HCT116 (cell line): ENCODE results near the gene SORCS2. TPM values are rescaled to one million over a fixed set of nuclear protein-coding genes. Genes with fewer than 3 reads are reported as not detected.

Experiments used
- ATAC-seq: fragments of 200-7000 bp; cut with Tn5 transposase; 2 replicates; pipeline ENCODE4 v1.9.1; 2020; ENCODE audit warnings: mild to moderate bottlenecking, moderate library complexity
- BruUV-seq: library from RNA; stranded (reverse); fragments of 400-500 nt; replicated peaks from 2 replicates; lab custom pipeline; 2021; lab: Mats Ljungman, UMichigan
- CTCF ChIA-PET: fragments of 300-600 bp; sonication (Branson Sonifier 250); formaldehyde crosslinking; loops from one replicate; lab custom pipeline; 2021; ENCODE audit warnings: antibody characterized with exemption; lab: Charles Lee
- POLR2A ChIA-PET: fragments of 300-600, 350-600 bp; sonication (Branson Sonifier 250); formaldehyde crosslinking; loops from one replicate; lab custom pipeline; 2021; ENCODE audit warnings: antibody characterized with exemption; lab: Charles Lee
- RAD21 ChIA-PET, 2 experiments: fragments of 300-600 bp; sonication (Branson Sonifier 250); formaldehyde crosslinking; loops; one replicate each; lab custom pipeline; 2023; ENCODE audit warnings: low total read pairs in 2 of 2; ENCODE audit not compliant: uncharacterized antibody in 2 of 2, unreplicated experiment in 2 of 2, low non-redundant PET in 1 of 2; lab: Charles Lee
- DNase-seq: peaks from one replicate; pipeline ENCODE4 v3.0.0-alpha.2; 2010; ENCODE audit warnings: low read depth, low spot score
- H2AFZ ChIP-seq: fragments of 200-600 bp; shearing (Covaris generic), sonication (generic); 2 replicates; pipeline ENCODE4 v1.6.1; 2017; ENCODE audit warnings: low read depth, mixed run types, mixed read lengths, antibody characterized with exemption, low read length; ENCODE audit not compliant: poor library complexity, severe bottlenecking
- H3K27ac ChIP-seq: 2 replicates; pipeline ENCODE4 v1.5.1; 2012; ENCODE audit warnings: low read depth, low read length
- H3K27me3 ChIP-seq: fragments of 200-600 bp; sonication (generic); 2 replicates; pipeline ENCODE4 v1.6.1; 2016; ENCODE audit warnings: mixed run types, low read length, mixed read lengths; ENCODE audit not compliant: insufficient read depth
- H3K36me3 ChIP-seq, 2 experiments: fragments of 200-500 bp in 1 of 2; fragments of 200-600 bp in 1 of 2; sonication (Bioruptor generic) in 1 of 2; sonication (generic) in 1 of 2; 2 replicates each; pipeline versions ENCODE4 v1.5.1 to v1.6.1; 2014 to 2016; ENCODE audit warnings: low read length in 2 of 2, inconsistent platforms in 1 of 2, mixed read lengths in 1 of 2, mixed run types in 1 of 2; ENCODE audit not compliant: insufficient read depth in 2 of 2, control insufficient read depth in 1 of 2
- H3K4me1 ChIP-seq, 2 experiments: fragments of 200-600 bp in 1 of 2; sonication (generic) in 1 of 2; 2 replicates each; pipeline versions ENCODE4 v1.5.1 to v1.6.1; 2012 to 2017; ENCODE audit warnings: low read length in 2 of 2, inconsistent platforms in 1 of 2, mild to moderate bottlenecking in 1 of 2, mixed read lengths in 1 of 2, mixed run types in 1 of 2, moderate library complexity in 1 of 2; ENCODE audit not compliant: insufficient read depth in 2 of 2, control insufficient read depth in 1 of 2
- H3K4me2 ChIP-seq: fragments of 200-600 bp; sonication (generic); 2 replicates; pipeline ENCODE4 v1.6.1; 2017; ENCODE audit warnings: mixed run types, low read length, mixed read lengths
- H3K4me3 ChIP-seq, 2 experiments: fragments of 200-600 bp in 1 of 2; sonication (generic) in 1 of 2; replicated peaks in 1 of 2; 2 replicates each; pipeline ENCODE4 v1.5.1; 2011 to 2016; ENCODE audit warnings: low read length in 2 of 2, control low read depth in 1 of 2, low read depth in 1 of 2, mild to moderate bottlenecking in 1 of 2, mixed read lengths in 1 of 2, mixed run types in 1 of 2
- H3K79me2 ChIP-seq: fragments of 200-600 bp; sonication (generic); 2 replicates; pipeline ENCODE4 v1.6.1; 2017; ENCODE audit warnings: mild to moderate bottlenecking, mixed run types, low read length, moderate library complexity, mixed read lengths; ENCODE audit not compliant: insufficient read depth
- H3K9ac ChIP-seq: fragments of 200-600 bp; sonication (generic); 2 replicates; pipeline ENCODE4 v1.6.1; 2016; ENCODE audit warnings: low read length, mixed read lengths
- H3K9me2 ChIP-seq: fragments of 200-600 bp; sonication (generic), shearing (Covaris generic); 2 replicates; pipeline ENCODE4 v1.6.1; 2017; ENCODE audit warnings: mixed run types, mild to moderate bottlenecking, moderate library complexity; ENCODE audit not compliant: insufficient read depth
- H3K9me3 ChIP-seq, 2 experiments: fragments of 200-500 bp in 1 of 2; fragments of 200-600 bp in 1 of 2; sonication (Bioruptor generic) in 1 of 2; sonication (generic) in 1 of 2; 2 replicates each; pipeline ENCODE4 v1.6.1; 2014 to 2017; ENCODE audit warnings: low read length in 2 of 2, mixed read lengths in 2 of 2, inconsistent platforms in 1 of 2, low read depth in 1 of 2, mild to moderate bottlenecking in 1 of 2, mixed run types in 1 of 2, moderate library complexity in 1 of 2; ENCODE audit not compliant: control insufficient read depth in 1 of 2, insufficient read depth in 1 of 2
- H4K20me1 ChIP-seq: fragments of 200-600 bp; sonication (generic), shearing (Covaris generic); 2 replicates; pipeline ENCODE4 v1.6.1; 2017; ENCODE audit warnings: mixed run types, mild to moderate bottlenecking, moderate library complexity; ENCODE audit not compliant: insufficient read depth
- SP1 ChIP-seq: IDR thresholded peaks from 2 replicates; pipeline ENCODE4 v1.6.1; 2012; ENCODE audit warnings: low read depth
- intact Hi-C: fragments of 100-400 bp; cut with micrococcal nuclease; formaldehyde crosslinking; loops from 2 replicates; pipeline ENCODE4 v1.10.0; 2022
- total RNA-seq: library from RNA; stranded (reverse); gene quantifications from one replicate; pipeline ENCODE4 v1.2.1, GENCODE V29; 2021; ENCODE audit not compliant: unreplicated experiment
- TF ChIP-seq, protein P1 (sequence below), 3 experiments: fragments of 200-600 bp in 1 of 3; sonication (generic) in 1 of 3; IDR thresholded peaks in 2 of 3; conservative IDR thresholded peaks in 1 of 3; 2 replicates each; pipeline ENCODE4 v1.5.1; 2012 to 2017; ENCODE audit warnings: low read depth in 2 of 3, low read length in 2 of 3, antibody characterized with exemption in 1 of 3, borderline replicate concordance in 1 of 3, control low read depth in 1 of 3, mild to moderate bottlenecking in 1 of 3, mixed read lengths in 1 of 3, mixed run types in 1 of 3, moderate library complexity in 1 of 3; ENCODE audit not compliant: insufficient read depth in 1 of 3
- TF ChIP-seq, protein P2 (sequence below): IDR thresholded peaks from 2 replicates; pipeline ENCODE4 v1.6.1; 2012; ENCODE audit warnings: low read depth

SORCS2 gene
- total RNA-seq, 1 experiment from 2014 or later, result 0.37 TPM

DNA sequence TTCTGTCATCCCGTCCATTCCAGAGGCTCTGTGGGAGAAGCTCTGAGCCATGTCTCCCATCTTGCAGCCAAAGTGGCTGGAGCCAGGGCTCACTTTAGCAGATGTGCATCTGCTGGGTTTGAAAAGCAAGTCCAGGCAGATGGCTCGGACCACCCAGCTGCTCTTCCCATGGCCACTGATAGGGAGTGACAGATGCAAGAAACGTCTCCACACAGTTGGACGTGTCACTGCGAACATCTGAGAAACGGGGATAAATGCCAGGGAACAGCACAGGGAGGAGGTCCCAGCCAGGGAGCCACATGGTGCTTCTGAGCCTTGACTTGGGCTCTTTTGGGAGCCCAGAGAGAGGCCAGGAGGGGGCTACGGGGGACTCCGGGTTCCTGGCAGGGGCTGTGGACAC, 505.0 kb downstream of the SORCS2 start:
- H3K4me3 ChIP-seq, result no peak overlapping the region
- CTCF ChIA-PET, result no interaction called here
- DNase-seq (no peak), ATAC-seq (no peak)
- BruUV-seq, result no TSS peak
- no peaks in the 10 kb centered on the region for H3K9me2 ChIP-seq
- RAD21 ChIA-PET, result no interaction called here
- 0 out of 2 replicates have a peak, but pooled peaks cover 2% of the 10 kb centered on the region for H3K27me3 ChIP-seq
- POLR2A ChIA-PET, result no interaction called here
- no peak overlapping the region for H3K27ac ChIP-seq
- H3K9ac ChIP-seq, result no peak overlapping the region
- peaks cover 3 to 8% of the 10 kb centered on the region in 2 experiments; a peak in 3 of 4 replicates for H3K4me1 ChIP-seq
- H2AFZ ChIP-seq, result no peak overlapping the region
- H3K4me2 ChIP-seq, result no peak overlapping the region
- H3K36me3 ChIP-seq, result no peaks in the 10 kb centered on the region
- H3K9me3 ChIP-seq, result no peaks in the 10 kb centered on the region
- H4K20me1 ChIP-seq, result no peaks in the 10 kb centered on the region
- no peaks in the 10 kb centered on the region for H3K79me2 ChIP-seq
- intact Hi-C loops, result no loop called here
- TF ChIP-seq, protein P1, sequence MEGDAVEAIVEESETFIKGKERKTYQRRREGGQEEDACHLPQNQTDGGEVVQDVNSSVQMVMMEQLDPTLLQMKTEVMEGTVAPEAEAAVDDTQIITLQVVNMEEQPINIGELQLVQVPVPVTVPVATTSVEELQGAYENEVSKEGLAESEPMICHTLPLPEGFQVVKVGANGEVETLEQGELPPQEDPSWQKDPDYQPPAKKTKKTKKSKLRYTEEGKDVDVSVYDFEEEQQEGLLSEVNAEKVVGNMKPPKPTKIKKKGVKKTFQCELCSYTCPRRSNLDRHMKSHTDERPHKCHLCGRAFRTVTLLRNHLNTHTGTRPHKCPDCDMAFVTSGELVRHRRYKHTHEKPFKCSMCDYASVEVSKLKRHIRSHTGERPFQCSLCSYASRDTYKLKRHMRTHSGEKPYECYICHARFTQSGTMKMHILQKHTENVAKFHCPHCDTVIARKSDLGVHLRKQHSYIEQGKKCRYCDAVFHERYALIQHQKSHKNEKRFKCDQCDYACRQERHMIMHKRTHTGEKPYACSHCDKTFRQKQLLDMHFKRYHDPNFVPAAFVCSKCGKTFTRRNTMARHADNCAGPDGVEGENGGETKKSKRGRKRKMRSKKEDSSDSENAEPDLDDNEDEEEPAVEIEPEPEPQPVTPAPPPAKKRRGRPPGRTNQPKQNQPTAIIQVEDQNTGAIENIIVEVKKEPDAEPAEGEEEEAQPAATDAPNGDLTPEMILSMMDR (IDR thresholded peaks at IDR 0.05 in 2 of 3, conservative IDR thresholded peaks at IDR 0.05 in 1 of 3; ENCODE audit: borderline replicate concordance in 1 of 3, insufficient read depth in 1 of 3, low read depth in 2 of 3, low read length in 2 of 3), result no peak

DNA sequence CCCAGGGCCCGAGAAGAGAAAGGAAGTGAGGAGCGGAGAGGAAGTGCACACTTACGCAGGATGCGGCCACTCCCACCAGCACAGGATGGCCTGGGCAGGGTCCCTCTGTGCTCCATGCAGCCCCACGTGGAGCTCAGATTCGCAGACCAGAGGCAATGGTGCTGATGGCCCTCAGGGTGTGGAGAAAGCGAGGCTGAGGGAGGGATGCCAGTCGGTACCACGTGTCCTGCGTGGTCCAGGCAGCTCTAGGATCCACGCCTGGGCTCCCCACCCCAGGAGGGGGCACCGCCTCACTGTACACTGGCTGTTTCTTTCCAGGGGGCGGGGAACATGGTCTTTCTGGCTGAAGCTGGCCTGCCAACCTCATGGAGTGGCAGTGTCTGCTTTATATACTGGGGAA, 505.5 kb downstream of the SORCS2 start:
- peaks cover 6 to 13% of the 10 kb centered on the region in 2 experiments; a peak in 3 of 4 replicates for H3K4me1 ChIP-seq
- ATAC-seq (no peak), DNase-seq (no peak)
- POLR2A ChIA-PET, result no interaction called here
- H3K79me2 ChIP-seq, result no peaks in the 10 kb centered on the region
- no peaks in the 10 kb centered on the region for H3K9me3 ChIP-seq
- H3K9ac ChIP-seq, result no peak overlapping the region
- 0 out of 2 replicates have a peak, but pooled peaks cover 2% of the 10 kb centered on the region for H3K27me3 ChIP-seq
- no peaks in the 10 kb centered on the region for H3K9me2 ChIP-seq
- TF ChIP-seq, protein P2, sequence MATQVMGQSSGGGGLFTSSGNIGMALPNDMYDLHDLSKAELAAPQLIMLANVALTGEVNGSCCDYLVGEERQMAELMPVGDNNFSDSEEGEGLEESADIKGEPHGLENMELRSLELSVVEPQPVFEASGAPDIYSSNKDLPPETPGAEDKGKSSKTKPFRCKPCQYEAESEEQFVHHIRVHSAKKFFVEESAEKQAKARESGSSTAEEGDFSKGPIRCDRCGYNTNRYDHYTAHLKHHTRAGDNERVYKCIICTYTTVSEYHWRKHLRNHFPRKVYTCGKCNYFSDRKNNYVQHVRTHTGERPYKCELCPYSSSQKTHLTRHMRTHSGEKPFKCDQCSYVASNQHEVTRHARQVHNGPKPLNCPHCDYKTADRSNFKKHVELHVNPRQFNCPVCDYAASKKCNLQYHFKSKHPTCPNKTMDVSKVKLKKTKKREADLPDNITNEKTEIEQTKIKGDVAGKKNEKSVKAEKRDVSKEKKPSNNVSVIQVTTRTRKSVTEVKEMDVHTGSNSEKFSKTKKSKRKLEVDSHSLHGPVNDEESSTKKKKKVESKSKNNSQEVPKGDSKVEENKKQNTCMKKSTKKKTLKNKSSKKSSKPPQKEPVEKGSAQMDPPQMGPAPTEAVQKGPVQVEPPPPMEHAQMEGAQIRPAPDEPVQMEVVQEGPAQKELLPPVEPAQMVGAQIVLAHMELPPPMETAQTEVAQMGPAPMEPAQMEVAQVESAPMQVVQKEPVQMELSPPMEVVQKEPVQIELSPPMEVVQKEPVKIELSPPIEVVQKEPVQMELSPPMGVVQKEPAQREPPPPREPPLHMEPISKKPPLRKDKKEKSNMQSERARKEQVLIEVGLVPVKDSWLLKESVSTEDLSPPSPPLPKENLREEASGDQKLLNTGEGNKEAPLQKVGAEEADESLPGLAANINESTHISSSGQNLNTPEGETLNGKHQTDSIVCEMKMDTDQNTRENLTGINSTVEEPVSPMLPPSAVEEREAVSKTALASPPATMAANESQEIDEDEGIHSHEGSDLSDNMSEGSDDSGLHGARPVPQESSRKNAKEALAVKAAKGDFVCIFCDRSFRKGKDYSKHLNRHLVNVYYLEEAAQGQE, result no peak
- TF ChIP-seq SP1, result no peak
- H2AFZ ChIP-seq, result no peak overlapping the region
- BruUV-seq, result no TSS peak
- H3K27ac ChIP-seq, result no peak overlapping the region
- no peak overlapping the region for H3K4me3 ChIP-seq
- RAD21 ChIA-PET, result no interaction called here
- no peaks in the 10 kb centered on the region for H4K20me1 ChIP-seq
- no peaks in the 10 kb centered on the region for H3K36me3 ChIP-seq
- intact Hi-C loops, result no loop called here
- no peak overlapping the region for H3K4me2 ChIP-seq
- CTCF ChIA-PET, result no interaction called here
